K562 (cell line): ENCODE measurements around the gene SULT2B1. TPM values are rescaled to one million over a fixed set of nuclear protein-coding genes. Genes with fewer than 3 reads are reported as not detected.

Source experiments
- ATAC-seq: fragments of 200-7000 bp; cut with Tn5 transposase; 3 replicates; pipeline ENCODE4 v1.9.1; 2020; ENCODE audit warnings: moderate library complexity
- BruUV-seq: library from RNA; stranded (reverse); fragments of 400-500 nt; replicated peaks from 2 replicates; lab custom pipeline; 2021; lab: Mats Ljungman, UMichigan
- CTCF ChIA-PET: fragments of 300-600 bp; formaldehyde crosslinking; extraction: SDS; loops from one replicate; lab custom pipeline; 2021; ENCODE audit warnings: low intra/inter-chr PET ratio; lab: Yijun Ruan, JAX
- POLR2A ChIA-PET: fragments of 300-600, 350-650 bp; sonication (Branson Sonifier 250); formaldehyde crosslinking; extraction: SDS; loops from one replicate; lab custom pipeline; 2021; ENCODE audit warnings: antibody characterized with exemption, inconsistent platforms; lab: Yijun Ruan, JAX
- DNase-seq, 4 experiments: peaks; one replicate each; pipeline versions ENCODE4 v3.0.0 to v3.0.0-alpha.2; 2011 to 2018; ENCODE audit warnings: low spot score in 3 of 4, mixed read lengths in 3 of 4; ENCODE audit errors: extremely low read depth in 1 of 4
- FAIRE-seq: peaks from 2 replicates; lab custom pipeline; 2011; peaks lifted over from hg19 to GRCh38; lab: Jason Lieb, UNC
- H2AFZ ChIP-seq: 2 replicates; pipeline ENCODE4 v1.6.0; 2011; ENCODE audit warnings: low read depth, low read length, control low read depth, inconsistent platforms
- H3K27ac ChIP-seq: fragments of 200-600 bp; 3 replicates; pipeline ENCODE4 v1.8.0; 2011; ENCODE audit warnings: low read depth, mild to moderate bottlenecking, control low read depth, inconsistent platforms, low read length, moderate library complexity, mixed read lengths; ENCODE audit errors: extremely low read depth
- H3K27me3 ChIP-seq, 2 experiments: fragments of 300-600 bp in 1 of 2; 2 replicates in 1 of 2; 3 replicates in 1 of 2; pipeline versions ENCODE4 v1.6.0 to v1.8.0; 2011; ENCODE audit warnings: inconsistent platforms in 2 of 2, low read length in 2 of 2, mild to moderate bottlenecking in 1 of 2, mixed read lengths in 1 of 2, moderate library complexity in 1 of 2; ENCODE audit not compliant: control insufficient read depth in 2 of 2, insufficient read depth in 2 of 2
- H3K36me3 ChIP-seq: fragments of 300-600 bp; 3 replicates; pipeline ENCODE4 v1.8.0; 2011; ENCODE audit warnings: mild to moderate bottlenecking, low read length, inconsistent platforms; ENCODE audit not compliant: control insufficient read depth, insufficient read depth
- H3K4me1 ChIP-seq, 2 experiments: fragments of 200-600 bp in 1 of 2; replicated peaks in 1 of 2; 2 replicates in 1 of 2; 3 replicates in 1 of 2; pipeline versions ENCODE4 v1.5.1 to v1.8.0; 2011; ENCODE audit warnings: inconsistent platforms in 2 of 2, low read length in 2 of 2, mild to moderate bottlenecking in 1 of 2, mixed read lengths in 1 of 2, moderate library complexity in 1 of 2; ENCODE audit not compliant: control insufficient read depth in 2 of 2, insufficient read depth in 2 of 2
- H3K4me2 ChIP-seq: 2 replicates; pipeline ENCODE4 v1.6.1; 2011; ENCODE audit warnings: low read length, control low read depth, inconsistent platforms, mixed read lengths; ENCODE audit not compliant: insufficient read depth
- H3K4me3 ChIP-seq: fragments of 200-600 bp; sonication (generic), shearing (Covaris generic); 2 replicates; pipeline ENCODE4 v1.5.1; 2016; ENCODE audit warnings: control low read depth, inconsistent platforms
- H3K79me2 ChIP-seq: fragments of 200-600 bp; 3 replicates; pipeline ENCODE4 v1.8.0; 2011; ENCODE audit warnings: low read length, inconsistent platforms; ENCODE audit not compliant: control insufficient read depth, insufficient read depth
- H3K9ac ChIP-seq, 2 experiments: 2 replicates each; pipeline versions ENCODE4 v1.6.0 to v1.6.1; 2011; ENCODE audit warnings: low read depth in 2 of 2, low read length in 2 of 2, control low read depth in 1 of 2, inconsistent platforms in 1 of 2, mild to moderate bottlenecking in 1 of 2, mixed read lengths in 1 of 2; ENCODE audit not compliant: insufficient read depth in 1 of 2
- H3K9me1 ChIP-seq: one replicate; pipeline ENCODE4 v1.6.0; 2011; ENCODE audit warnings: inconsistent platforms, mild to moderate bottlenecking, low read length, moderate library complexity; ENCODE audit not compliant: control insufficient read depth, insufficient read depth
- H3K9me3 ChIP-seq: replicated peaks from 2 replicates; pipeline ENCODE4 v1.5.1; 2011; ENCODE audit warnings: low read depth, low read length, inconsistent platforms; ENCODE audit not compliant: control insufficient read depth, insufficient read depth
- H4K20me1 ChIP-seq: replicated peaks from 2 replicates; pipeline ENCODE4 v1.6.1; 2011; ENCODE audit warnings: low read length, inconsistent platforms, mixed read lengths; ENCODE audit not compliant: control insufficient read depth, insufficient read depth
- ARID2 ChIP-seq: fragments of 450-650 bp; IDR thresholded peaks from 2 replicates; pipeline ENCODE4 v1.6.1; 2017; ENCODE audit warnings: antibody characterized with exemption, mild to moderate bottlenecking
- BRD9 ChIP-seq: fragments of 450-650 bp; IDR thresholded peaks from 2 replicates; pipeline ENCODE4 v1.6.1; 2018; ENCODE audit warnings: low read depth; ENCODE audit not compliant: partially characterized antibody
- CREM ChIP-seq: IDR thresholded peaks from 2 replicates; pipeline ENCODE4 v1.6.1; 2014; ENCODE audit warnings: antibody characterized with exemption, low read depth
- CXXC5 ChIP-seq: fragments of 250-450 bp; sonication (Bioruptor Pico); IDR thresholded peaks from 2 replicates; pipeline ENCODE4 v1.8.0; 2022; ENCODE audit warnings: inconsistent platforms, mild to moderate bottlenecking, moderate library complexity
- ETS1 ChIP-seq: conservative IDR thresholded peaks from 2 replicates; pipeline ENCODE4 v1.6.1; 2011; ENCODE audit warnings: low read depth, mild to moderate bottlenecking, low read length; ENCODE audit not compliant: control insufficient read depth
- GTF2A2 ChIP-seq: IDR thresholded peaks from 2 replicates; pipeline ENCODE4 v1.6.1; 2016; ENCODE audit warnings: mild to moderate bottlenecking, missing genetic modification characterization, missing compliant biosample characterization
- HMGXB4 ChIP-seq: sonication (generic); formaldehyde crosslinking; IDR thresholded peaks from 2 replicates; pipeline ENCODE4 v1.8.1; 2023; ENCODE audit warnings: mild to moderate bottlenecking, missing genetic modification reagents
- MCM3 ChIP-seq: fragments of 450-650 bp; IDR thresholded peaks from 2 replicates; pipeline ENCODE4 v1.6.1; 2016
- POLR2B ChIP-seq: fragments of 450-650 bp; IDR thresholded peaks from 2 replicates; pipeline ENCODE4 v1.6.1; 2018; ENCODE audit warnings: low read depth; ENCODE audit not compliant: partially characterized antibody
- RBM15 ChIP-seq: fragments of 200-400 bp; formaldehyde crosslinking; IDR thresholded peaks from 2 replicates; pipeline ENCODE4 v1.6.1; 2018; ENCODE audit warnings: mild to moderate bottlenecking, low read length, moderate library complexity; ENCODE audit not compliant: insufficient read depth
- SMC3 ChIP-seq: conservative IDR thresholded peaks from 2 replicates; pipeline ENCODE4 v1.6.1; 2011; ENCODE audit warnings: low read depth, low read length, improper control_type of control experiment; ENCODE audit not compliant: insufficient read depth
- SRSF1 ChIP-seq: fragments of 200-400 bp; formaldehyde crosslinking; IDR thresholded peaks from 2 replicates; pipeline ENCODE4 v1.6.1; 2017; ENCODE audit warnings: mild to moderate bottlenecking, low read depth, low read length, moderate library complexity
- STAT5A ChIP-seq: IDR thresholded peaks from 2 replicates; pipeline ENCODE4 v1.6.1; 2012; ENCODE audit warnings: low read length, inconsistent platforms, borderline replicate concordance
- ZFP36 ChIP-seq: fragments of 150-350 bp; IDR thresholded peaks from 2 replicates; pipeline ENCODE4 v1.6.1; 2018; ENCODE audit warnings: low read length, low read depth; ENCODE audit not compliant: partially characterized antibody
- ZHX1 ChIP-seq: fragments of 150-350 bp; conservative IDR thresholded peaks from 2 replicates; pipeline ENCODE4 v1.6.1; 2014; ENCODE audit warnings: low read length
- WGBS: fragments of 100-300 bp; shearing (Covaris generic); methylation state at CpG from one replicate; pipeline ENCODE4 v1.1.6; 2016; ENCODE audit warnings: low coverage, mixed read lengths; ENCODE audit not compliant: insufficient coverage; ENCODE audit errors: missing lambda C conversion rate; 5-methylcytosine and 5-hydroxymethylcytosine counted together
- in situ Hi-C: fragments of 300-500 bp; cut with MboI; formaldehyde crosslinking; loops from 4 replicates; pipeline ENCODE4 v1.15.0; 2018; ENCODE audit warnings: inconsistent platforms, mixed read lengths
- intact Hi-C: fragments of 100-400 bp; cut with micrococcal nuclease; formaldehyde crosslinking; loops from 2 replicates; pipeline ENCODE4 v1.14.2; 2022
- polyA plus RNA-seq, 8 experiments: library from polyadenylated mRNA; depleted of rRNA in 4 of 8; stranded (reverse) in 5 of 8; unstranded in 3 of 8; fragments of >200 nt; fragmentation: Nextera tagmentation in 2 of 8; fragmentation: Illumina TruSeq in 1 of 8; extraction: Ambion mirVana in 2 of 8; extraction: Trizol in 1 of 8; gene quantifications; 2 replicates each; pipeline versions ENCODE4 v1.2.1 to v1.2.3, GENCODE V29; 2011 to 2014; ENCODE audit warnings: inconsistent platforms in 1 of 8, missing spikeins in 1 of 8
- total RNA-seq, 7 experiments: library from RNA; depleted of rRNA in 6 of 7; stranded (reverse); fragments of >200 nt in 6 of 7; fragmentation: Illumina TruSeq in 2 of 7; extraction: Trizol in 2 of 7; gene quantifications; 2 replicates each; pipeline versions ENCODE4 v1.2.1 to v1.2.3, GENCODE V29; 2011 to 2021; ENCODE audit warnings: low replicate concordance in 1 of 7

SULT2B1 gene
- total and polyA plus RNA-seq, 9 of the 15 experiments (the other 6 are each of a cell fraction or from before 2014, with no cell fraction given) = 0.09 to 0.62 (median 0.22) TPM; not detected in 2

GRCh38 chr19:48618916-48619691 lies 67.1 kb downstream of the SULT2B1 start, which contains the start of the genes RPL18 and SPHK2:
TSS of gene RPL18 (minus strand) at chr19:48619178. CDS start at chr19:48619143, 35 bp downstream.
TSS of gene SPHK2 (plus strand) at chr19:48619506. CDS start at chr19:48620515, 1,009 bp downstream.
- Histone ChIP-seq H3K36me3 (peaks cover 38% of the 10 kb centered on the region; the same call in 2 of the 3 replicates), H3K27me3 (no peaks in the 10 kb centered on the region), H3K79me2 (peaks cover 44% of the 10 kb centered on the region), H3K4me1 (peaks cover 36 to 58% of the 10 kb centered on the region in 2 experiments; a peak in 4 of 5 replicates), H3K27ac (peak within 1 kb of the TSS; percentile 78), H3K4me2 (peak within 1 kb of the TSS; percentile 94), H3K4me3 (peak within 1 kb of the TSS; percentile 64), H3K9ac (peak within 1 kb of the TSS; percentile 94 to 95), H3K9me1 (peaks cover 11% of the 10 kb centered on the region), H3K9me3 (no peaks in the 10 kb centered on the region), H2AFZ (peak within 1 kb of the TSS; percentile 80), H4K20me1 (peaks cover 37% of the 10 kb centered on the region)
- WGBS = under 1% methylated on average over 47 of the region's 69 CpGs
- peak; percentile 98 for FAIRE-seq
- intact Hi-C loops = loop anchor here (1.0 kb wide), 1 partner anchor 18 kb away; the partner anchor contains the start of gene DBP
- in situ Hi-C loops = no loop called here
- CTCF ChIA-PET = no interaction called here
- DNase-seq = peak; percentile 91 to 99 (median 94)
- no TSS peak for BruUV-seq
- peak; percentile 84 for ATAC-seq
- POLR2A ChIA-PET = interaction anchor here (0.5 to 4.7 kb wide), 28 partner anchors 9 to 1127 kb away, joined by 3 to 85 read pairs (median 4); partner anchors contain the start of genes DBP and SPACA4
- peak; percentile 75 for TF ChIP-seq GTF2A2 (tag)
- peak; percentile 99 for TF ChIP-seq CREM
- no peak for TF ChIP-seq ARID2
- peak; percentile 95 for TF ChIP-seq SRSF1
- TF ChIP-seq SMC3 = no peak; the same call in 1 of the 2 replicates
- TF ChIP-seq ETS1 = peak; percentile 67; the same call in 1 of the 2 replicates
- no peak for TF ChIP-seq STAT5A
- TF ChIP-seq ZFP36 = peak; percentile 14
- peak; percentile 88 for TF ChIP-seq BRD9
- TF ChIP-seq POLR2B = peak; percentile 96
- no peak for TF ChIP-seq RBM15
- peak; percentile 99 for TF ChIP-seq CXXC5 (CRISPR knock-in tag)
- peak; percentile 76; the same call in 1 of the 2 replicates for TF ChIP-seq HMGXB4
- no peak for TF ChIP-seq MCM3
- peak; percentile 67; the same call in 1 of the 2 replicates for TF ChIP-seq ZHX1
